GM12878 (cell line): ENCODE measurements around the gene ATP6V1F. TPM values are rescaled to one million over a fixed set of nuclear protein-coding genes. Genes with fewer than 3 reads are reported as not detected.

ENCODE experiments used
- ATAC-seq: fragments of 200-7000 bp; cut with Tn5 transposase; 3 replicates; pipeline ENCODE4 v1.9.1; 2020; ENCODE audit warnings: mild to moderate bottlenecking, moderate library complexity
- BruUV-seq: library from RNA; stranded (reverse); fragments of 400-500 nt; replicated peaks from 2 replicates; lab custom pipeline; 2021; lab: Mats Ljungman, UMichigan
- CTCF ChIA-PET: fragments of 300-600 bp; sonication (Branson Sonifier 250); formaldehyde crosslinking; extraction: SDS; loops from one replicate; lab custom pipeline; 2021; ENCODE audit warnings: inconsistent platforms; lab: Yijun Ruan, JAX
- POLR2A ChIA-PET: fragments of 350-600 bp; formaldehyde crosslinking; extraction: SDS; loops from one replicate; lab custom pipeline; 2021; ENCODE audit warnings: inconsistent platforms; lab: Charles Lee
- RAD21 ChIA-PET: fragments of 300-600 bp; sonication (Branson Sonifier 250); formaldehyde crosslinking; loops from one replicate; lab custom pipeline; 2023; ENCODE audit warnings: antibody characterized with exemption; ENCODE audit not compliant: unreplicated experiment; lab: Charles Lee
- SMC1A ChIA-PET: fragments of 300-600 bp; sonication (Branson Sonifier 250); formaldehyde crosslinking; loops from one replicate; lab custom pipeline; 2023; ENCODE audit not compliant: unreplicated experiment, uncharacterized antibody; lab: Charles Lee
- DNase-seq: peaks from one replicate; pipeline ENCODE4 v3.0.0-alpha.2; 2011; ENCODE audit warnings: low read depth, low spot score
- FAIRE-seq: peaks from 3 replicates; lab custom pipeline; 2011; peaks lifted over from hg19 to GRCh38; lab: Jason Lieb, UNC
- H2AFZ ChIP-seq: 2 replicates; pipeline ENCODE4 v1.6.0; 2011; ENCODE audit warnings: low read depth, low read length, control low read depth; ENCODE audit not compliant: control insufficient read depth
- H3K27ac ChIP-seq: 2 replicates; pipeline ENCODE4 v1.5.1; 2011; ENCODE audit warnings: control low read depth; ENCODE audit not compliant: control insufficient read depth, insufficient read depth
- H3K27me3 ChIP-seq, 2 experiments: replicated peaks in 1 of 2; 2 replicates each; pipeline versions ENCODE4 v1.6.0 to v1.6.1; 2011; ENCODE audit warnings: low read length in 1 of 2; ENCODE audit not compliant: control insufficient read depth in 2 of 2, insufficient read depth in 2 of 2
- H3K36me3 ChIP-seq, 2 experiments: 2 replicates each; pipeline ENCODE4 v1.5.1; 2011; ENCODE audit warnings: low read length in 1 of 2; ENCODE audit not compliant: control insufficient read depth in 2 of 2, insufficient read depth in 2 of 2
- H3K4me1 ChIP-seq: 2 replicates; pipeline ENCODE4 v1.6.1; 2011; ENCODE audit warnings: mild to moderate bottlenecking, low read length, moderate library complexity, mixed read lengths; ENCODE audit not compliant: control insufficient read depth, insufficient read depth
- H3K4me2 ChIP-seq: 2 replicates; pipeline ENCODE4 v1.6.0; 2011; ENCODE audit warnings: control low read depth; ENCODE audit not compliant: control insufficient read depth, insufficient read depth
- H3K4me3 ChIP-seq: fragments of 200-600 bp; sonication (generic); 2 replicates; pipeline ENCODE4 v1.5.1; 2016
- H3K79me2 ChIP-seq: 2 replicates; pipeline ENCODE4 v1.6.0; 2011; ENCODE audit warnings: low read length; ENCODE audit not compliant: control insufficient read depth, insufficient read depth
- H3K9ac ChIP-seq: 2 replicates; pipeline ENCODE4 v1.8.0; 2011; ENCODE audit warnings: low read length, control low read depth, mixed read lengths; ENCODE audit not compliant: control insufficient read depth, insufficient read depth
- H3K9me3 ChIP-seq: replicated peaks from 3 replicates; pipeline ENCODE4 v1.5.1; 2011; ENCODE audit warnings: mild to moderate bottlenecking, low read length; ENCODE audit not compliant: control insufficient read depth, insufficient read depth
- H4K20me1 ChIP-seq: 2 replicates; pipeline ENCODE4 v1.6.0; 2011; ENCODE audit not compliant: control insufficient read depth, insufficient read depth
- CBFB ChIP-seq: IDR thresholded peaks from 2 replicates; pipeline ENCODE4 v1.6.1; 2016; ENCODE audit warnings: antibody characterized with exemption, low read depth
- CEBPZ ChIP-seq: fragments of 150-350 bp; IDR thresholded peaks from 2 replicates; pipeline ENCODE4 v1.6.1; 2016; ENCODE audit warnings: low read depth, low read length
- ELK1 ChIP-seq: IDR thresholded peaks from 2 replicates; pipeline ENCODE4 v1.6.1; 2012; ENCODE audit warnings: low read depth, low read length, improper control_type of control experiment
- GATAD2B ChIP-seq: fragments of 450-650 bp; conservative IDR thresholded peaks from 2 replicates; pipeline ENCODE4 v1.6.1; 2017; ENCODE audit warnings: low read depth, mild to moderate bottlenecking, moderate library complexity
- HSF1 ChIP-seq: fragments of 150-350 bp; IDR thresholded peaks from 2 replicates; pipeline ENCODE4 v1.6.1; 2014; ENCODE audit warnings: mild to moderate bottlenecking, low read depth, low read length
- IRF3 ChIP-seq: fragments of 450-650 bp; IDR thresholded peaks from 2 replicates; pipeline ENCODE4 v1.6.1; 2014; ENCODE audit warnings: mild to moderate bottlenecking
- PML ChIP-seq: IDR thresholded peaks from 2 replicates; pipeline ENCODE4 v1.6.1; 2012; ENCODE audit warnings: low read length, inconsistent platforms
- RUNX3 ChIP-seq: IDR thresholded peaks from 2 replicates; pipeline ENCODE4 v1.6.1; 2012; ENCODE audit warnings: low read length, inconsistent platforms
- ZNF687 ChIP-seq: fragments of 450-650 bp; IDR thresholded peaks from 2 replicates; pipeline ENCODE4 v1.6.1; 2017; ENCODE audit warnings: mild to moderate bottlenecking, moderate library complexity
- WGBS: methylation state at CpG from one replicate; pipeline ENCODE4 v1.1.6; 2016; ENCODE audit warnings: low lambda C conversion rate; ENCODE audit not compliant: insufficient replicate concordance, insufficient coverage; ENCODE audit errors: missing lambda C conversion rate; 5-methylcytosine and 5-hydroxymethylcytosine counted together
- in situ Hi-C: fragments of 300-500 bp; cut with MboI; formaldehyde crosslinking; loops from 9 replicates; pipeline ENCODE4 v1.14.3; 2018; ENCODE audit warnings: mixed read lengths
- intact Hi-C: fragments of 100-400 bp; cut with micrococcal nuclease; formaldehyde crosslinking; loops from one replicate; pipeline ENCODE4 v1.14.2; 2022; ENCODE audit not compliant: unreplicated experiment
- polyA plus RNA-seq, 11 experiments: library from polyadenylated mRNA; depleted of rRNA in 4 of 11; unstranded in 6 of 11; stranded (reverse) in 5 of 11; fragments of >200 nt; fragmentation: Nextera tagmentation in 4 of 11; fragmentation: Illumina TruSeq in 1 of 11; extraction: Ambion mirVana in 4 of 11; extraction: Trizol in 1 of 11; gene quantifications; 1 replicate in 1 of 11; 2 replicates in 10 of 11; pipeline versions ENCODE4 v1.2.1 to v1.2.3, GENCODE V29; 2011 to 2016; ENCODE audit warnings: inconsistent platforms in 2 of 11, missing spikeins in 2 of 11, low read depth in 1 of 11
- total RNA-seq, 4 experiments: library from RNA; depleted of rRNA in 3 of 4; stranded (reverse); fragments of >200 nt in 3 of 4; fragmentation: Illumina TruSeq in 1 of 4; extraction: Trizol in 1 of 4; gene quantifications; 2 replicates each; pipeline versions ENCODE4 v1.2.1 to v1.2.3, GENCODE V29; 2013 to 2021

The ATP6V1F gene
- total and polyA plus RNA-seq, 10 of the 15 experiments (the other 5 are each of a cell fraction or from before 2014, with no cell fraction given), result 111 to 343 (median 203) TPM

GRCh38 chr7:128842674-128843641 lies 19.7 kb upstream of the ATP6V1F start:
- intact Hi-C loops, result loop anchor here (1.0 kb wide), 2 partner anchors 40 to 248 kb away; no protein-coding TSS in a partner anchor
- 68% methylated on average over 22 of the region's 38 CpGs for WGBS
- Histone ChIP-seq H3K4me1 (no peaks in the 10 kb centered on the region; the same call in 1 of the 2 replicates), H3K36me3 (no peaks in the 10 kb centered on the region), H3K27ac (no peak overlapping the region), H3K9ac (no peak overlapping the region)
- no peak for ATAC-seq
- ChIA-PET POLR2A (no interaction called here), SMC1A (interaction anchor here (0.6 to 1.4 kb wide), 3 partner anchors 41 to 367 kb away, joined by 3 to 7 read pairs (median 5); no protein-coding TSS in a partner anchor)
- TF ChIP-seq IRF3, result no peak
- no peak for TF ChIP-seq GATAD2B
- no peak for TF ChIP-seq ELK1
- TF ChIP-seq HSF1, result no peak
- TF ChIP-seq CBFB, result no peak
- TF ChIP-seq RUNX3, result no peak
- TF ChIP-seq ZNF687, result no peak
- no peak for TF ChIP-seq CEBPZ
- TF ChIP-seq PML, result no peak
- TF ChIP-seq, all 136 proteins: peak for 0
- H2AFZ ChIP-seq, result no peak overlapping the region
- in situ Hi-C loops, result no loop called here
- ChIA-PET CTCF (interaction anchor here (1.0 to 3.4 kb wide), 5 partner anchors 11 to 366 kb away, joined by 3 to 21 read pairs (median 4); partner anchors contain the start of gene ATP6V1F), RAD21 (interaction anchor here (1.0 to 1.4 kb wide), 3 partner anchors 41 to 249 kb away, joined by 3 to 6 read pairs (median 4); no protein-coding TSS in a partner anchor)
- no peak overlapping the region for H3K4me2 ChIP-seq
- H3K27me3 ChIP-seq, result no peaks in the 10 kb centered on the region; a peak in 1 of 4 replicates
- H3K9me3 ChIP-seq, result no peaks in the 10 kb centered on the region
- DNase-seq (no peak), FAIRE-seq (no peak)
- no peaks in the 10 kb centered on the region for H3K79me2 ChIP-seq
- H3K4me3 ChIP-seq, result no peak overlapping the region
- no TSS peak for BruUV-seq
- no peaks in the 10 kb centered on the region for H4K20me1 ChIP-seq
